ENCODE results near the gene CAVIN4. TPM values are rescaled to one million over a fixed set of nuclear protein-coding genes. Genes with fewer than 3 reads are reported as not detected.

Gene CAVIN4
- total RNA-seq, 1 experiment from 2014 or later: 0.59 TPM

DNA sequence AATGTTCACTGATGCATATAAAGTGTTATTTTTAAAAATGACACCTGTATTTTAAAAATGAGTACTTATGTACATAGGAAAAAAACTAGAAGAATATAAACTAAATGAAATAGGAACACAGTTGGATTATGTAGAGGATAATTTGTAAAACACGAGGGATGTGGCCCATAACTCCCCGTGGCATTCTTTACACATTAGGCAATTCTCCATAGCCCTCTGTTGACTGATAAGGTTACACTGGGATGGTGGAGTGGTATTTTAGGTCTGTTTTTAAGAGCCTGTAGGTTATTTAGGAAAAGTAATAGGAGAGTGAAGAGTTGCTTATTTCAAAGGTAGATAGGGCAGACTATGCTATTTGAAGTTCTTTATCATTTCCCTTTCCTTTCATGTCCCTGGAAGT, 1.8 kb downstream of the CAVIN4 start:
- peaks cover 0 to 9% of the 10 kb centered on the region in 2 experiments; a peak in 1 of 4 replicates for H3K4me1 ChIP-seq (ENCODE audit: control insufficient read depth in 1 of 2, insufficient read depth in 2 of 2, low read length in 2 of 2)
- H4K20me1 ChIP-seq (ENCODE audit: insufficient read depth): no peaks in the 10 kb centered on the region
- no peak overlapping the region for H3K4me3 ChIP-seq (replicated peaks in 1 of 2; ENCODE audit: low read depth in 1 of 2, low read length in 2 of 2)
- H3K27me3 ChIP-seq (ENCODE audit: insufficient read depth, low read length): no peaks in the 10 kb centered on the region
- no peaks in the 10 kb centered on the region for H3K9me2 ChIP-seq (ENCODE audit: insufficient read depth)
- H3K4me2 ChIP-seq (ENCODE audit: low read length): no peak overlapping the region
- H3K9me3 ChIP-seq (ENCODE audit: control insufficient read depth in 1 of 2, insufficient read depth in 1 of 2, low read depth in 1 of 2, low read length in 2 of 2): no peaks in the 10 kb centered on the region
- no peaks in the 10 kb centered on the region for H3K79me2 ChIP-seq (ENCODE audit: insufficient read depth, low read length)
- RAD21 ChIA-PET (ENCODE audit: low non-redundant PET in 1 of 2, low total read pairs in 2 of 2, uncharacterized antibody in 2 of 2, unreplicated experiment in 2 of 2): no interaction called here
- ATAC-seq (no peak), DNase-seq (ENCODE audit: low read depth, low spot score) (no peak)
- BruUV-seq (replicated peaks): no TSS peak
- POLR2A ChIA-PET: no interaction called here
- no peaks in the 10 kb centered on the region for H3K36me3 ChIP-seq (ENCODE audit: control insufficient read depth in 1 of 2, insufficient read depth in 2 of 2, low read length in 2 of 2)
- no peak overlapping the region for H2AFZ ChIP-seq (ENCODE audit: low read depth, low read length, poor library complexity, severe bottlenecking)
- intact Hi-C loops (cut with micrococcal nuclease): no loop called here
- TF ChIP-seq ZFX (IDR thresholded peaks at IDR 0.05) (no peak), CEBPB (IDR thresholded peaks at IDR 0.05; ENCODE audit: low read depth) (no peak), EGR1 (IDR thresholded peaks at IDR 0.05; ENCODE audit: low read depth) (no peak), CBX3 (IDR thresholded peaks at IDR 0.05; ENCODE audit: low read depth) (no peak), CTCF (IDR thresholded peaks at IDR 0.05 in 2 of 3, conservative IDR thresholded peaks at IDR 0.05 in 1 of 3; ENCODE audit: borderline replicate concordance in 1 of 3, insufficient read depth in 1 of 3, low read depth in 2 of 3, low read length in 2 of 3) (no peak), TCF7L2 (IDR thresholded peaks at IDR 0.05; ENCODE audit: borderline replicate concordance, extremely low read depth, insufficient read depth, insufficient read length) (no peak), YY1 (IDR thresholded peaks at IDR 0.05; ENCODE audit: extremely low read depth, insufficient replicate concordance, low read depth, low read length) (no peak), EZH2phosphoT487 (IDR thresholded peaks at IDR 0.05; ENCODE audit: borderline replicate concordance) (no peak), SRF (IDR thresholded peaks at IDR 0.05; ENCODE audit: low read depth) (no peak), MAX (IDR thresholded peaks at IDR 0.05) (no peak), ZBTB33 (IDR thresholded peaks at IDR 0.05; ENCODE audit: extremely low read depth, insufficient replicate concordance, low read length) (no peak), POLR2AphosphoS5 (IDR thresholded peaks at IDR 0.05; ENCODE audit: low read depth, low read length) (no peak)
- H3K9ac ChIP-seq (ENCODE audit: low read length): no peak overlapping the region
- no peak overlapping the region for H3K27ac ChIP-seq (ENCODE audit: low read depth, low read length)
- CTCF ChIA-PET: no interaction called here

All from HCT116 (cell line).